ENCODE measurements around the gene ANKRD30A.
"Not testable (repeated sequence)": the region's sequence is repeated elsewhere in the genome, so short reads cannot be mapped to it uniquely, and the experiment has no call there.

ANKRD30A gene

GRCh38 chr10:37269554-37270256, 144.3 kb downstream of the ANKRD30A start:
- no peak for DNase-seq

GRCh38 chr10:37275216-37275777, 149.9 kb downstream of the ANKRD30A start:
- peak; percentile 2 for DNase-seq

- DNase-seq: no peak
These were observed 159.7 kb downstream of the ANKRD30A start for GRCh38 chr10:37285063-37285462.

GRCh38 chr10:37289833-37290464, 164.6 kb downstream of the ANKRD30A start:
- DNase-seq: no peak

GRCh38 chr10:37301271-37301670, 175.9 kb downstream of the ANKRD30A start:
- no peak for DNase-seq

- DNase-seq: no peak
These were observed 178.6 kb downstream of the ANKRD30A start for GRCh38 chr10:37304036-37304435.

- DNase-seq: no peak
These were observed 189.0 kb downstream of the ANKRD30A start for GRCh38 chr10:37314350-37314749.

- no peak for DNase-seq
These were observed 189.5 kb downstream of the ANKRD30A start for GRCh38 chr10:37314862-37315261.

GRCh38 chr10:37344413-37344812, 219.0 kb downstream of the ANKRD30A start:
- no peak for DNase-seq

- no peak for DNase-seq
These were observed 254.6 kb downstream of the ANKRD30A start for GRCh38 chr10:37379991-37380390.

- no peak for DNase-seq
These were observed 255.9 kb downstream of the ANKRD30A start for GRCh38 chr10:37381271-37381670.

- no peak for DNase-seq
These were observed 259.5 kb downstream of the ANKRD30A start for GRCh38 chr10:37384923-37385322.

- DNase-seq: no peak
These were observed 265.5 kb downstream of the ANKRD30A start for GRCh38 chr10:37390926-37391325.

GRCh38 chr10:37400774-37401173, 275.4 kb downstream of the ANKRD30A start:
- DNase-seq: not testable (repeated sequence)

GRCh38 chr10:37401225-37401624, 275.8 kb downstream of the ANKRD30A start:
- DNase-seq: no peak

GRCh38 chr10:37403776-37404175, 278.4 kb downstream of the ANKRD30A start:
- no peak for DNase-seq

Data from CD4-positive, alpha-beta T cell treated with Interleukin-6 for 4 hours (primary cell).